HCT116 (cell line): ENCODE data around the gene TRIM14. TPM values are rescaled to one million over a fixed set of nuclear protein-coding genes. Genes with fewer than 3 reads are reported as not detected.
A peak's percentile ranks its signal among the peaks of the same experiment; 100 is the strongest.

Experiments used
- ATAC-seq: fragments of 200-7000 bp; cut with Tn5 transposase; 2 replicates; pipeline ENCODE4 v1.9.1; 2020; ENCODE audit warnings: mild to moderate bottlenecking, moderate library complexity
- BruUV-seq: library from RNA; stranded (reverse); fragments of 400-500 nt; replicated peaks from 2 replicates; lab custom pipeline; 2021; lab: Mats Ljungman, UMichigan
- CTCF ChIA-PET: fragments of 300-600 bp; sonication (Branson Sonifier 250); formaldehyde crosslinking; loops from one replicate; lab custom pipeline; 2021; ENCODE audit warnings: antibody characterized with exemption; lab: Charles Lee
- POLR2A ChIA-PET: fragments of 300-600, 350-600 bp; sonication (Branson Sonifier 250); formaldehyde crosslinking; loops from one replicate; lab custom pipeline; 2021; ENCODE audit warnings: antibody characterized with exemption; lab: Charles Lee
- RAD21 ChIA-PET, 2 experiments: fragments of 300-600 bp; sonication (Branson Sonifier 250); formaldehyde crosslinking; loops; one replicate each; lab custom pipeline; 2023; ENCODE audit warnings: low total read pairs in 2 of 2; ENCODE audit not compliant: uncharacterized antibody in 2 of 2, unreplicated experiment in 2 of 2, low non-redundant PET in 1 of 2; lab: Charles Lee
- DNase-seq: peaks from one replicate; pipeline ENCODE4 v3.0.0-alpha.2; 2010; ENCODE audit warnings: low read depth, low spot score
- H2AFZ ChIP-seq: fragments of 200-600 bp; shearing (Covaris generic), sonication (generic); 2 replicates; pipeline ENCODE4 v1.6.1; 2017; ENCODE audit warnings: low read depth, mixed run types, mixed read lengths, antibody characterized with exemption, low read length; ENCODE audit not compliant: poor library complexity, severe bottlenecking
- H3K27ac ChIP-seq: 2 replicates; pipeline ENCODE4 v1.5.1; 2012; ENCODE audit warnings: low read depth, low read length
- H3K27me3 ChIP-seq: fragments of 200-600 bp; sonication (generic); 2 replicates; pipeline ENCODE4 v1.6.1; 2016; ENCODE audit warnings: mixed run types, low read length, mixed read lengths; ENCODE audit not compliant: insufficient read depth
- H3K36me3 ChIP-seq, 2 experiments: fragments of 200-500 bp in 1 of 2; fragments of 200-600 bp in 1 of 2; sonication (Bioruptor generic) in 1 of 2; sonication (generic) in 1 of 2; 2 replicates each; pipeline versions ENCODE4 v1.5.1 to v1.6.1; 2014 to 2016; ENCODE audit warnings: low read length in 2 of 2, inconsistent platforms in 1 of 2, mixed read lengths in 1 of 2, mixed run types in 1 of 2; ENCODE audit not compliant: insufficient read depth in 2 of 2, control insufficient read depth in 1 of 2
- H3K4me1 ChIP-seq, 2 experiments: fragments of 200-600 bp in 1 of 2; sonication (generic) in 1 of 2; 2 replicates each; pipeline versions ENCODE4 v1.5.1 to v1.6.1; 2012 to 2017; ENCODE audit warnings: low read length in 2 of 2, inconsistent platforms in 1 of 2, mild to moderate bottlenecking in 1 of 2, mixed read lengths in 1 of 2, mixed run types in 1 of 2, moderate library complexity in 1 of 2; ENCODE audit not compliant: insufficient read depth in 2 of 2, control insufficient read depth in 1 of 2
- H3K4me2 ChIP-seq: fragments of 200-600 bp; sonication (generic); 2 replicates; pipeline ENCODE4 v1.6.1; 2017; ENCODE audit warnings: mixed run types, low read length, mixed read lengths
- H3K4me3 ChIP-seq, 2 experiments: fragments of 200-600 bp in 1 of 2; sonication (generic) in 1 of 2; replicated peaks in 1 of 2; 2 replicates each; pipeline ENCODE4 v1.5.1; 2011 to 2016; ENCODE audit warnings: low read length in 2 of 2, control low read depth in 1 of 2, low read depth in 1 of 2, mild to moderate bottlenecking in 1 of 2, mixed read lengths in 1 of 2, mixed run types in 1 of 2
- H3K79me2 ChIP-seq: fragments of 200-600 bp; sonication (generic); 2 replicates; pipeline ENCODE4 v1.6.1; 2017; ENCODE audit warnings: mild to moderate bottlenecking, mixed run types, low read length, moderate library complexity, mixed read lengths; ENCODE audit not compliant: insufficient read depth
- H3K9ac ChIP-seq: fragments of 200-600 bp; sonication (generic); 2 replicates; pipeline ENCODE4 v1.6.1; 2016; ENCODE audit warnings: low read length, mixed read lengths
- H3K9me2 ChIP-seq: fragments of 200-600 bp; sonication (generic), shearing (Covaris generic); 2 replicates; pipeline ENCODE4 v1.6.1; 2017; ENCODE audit warnings: mixed run types, mild to moderate bottlenecking, moderate library complexity; ENCODE audit not compliant: insufficient read depth
- H3K9me3 ChIP-seq, 2 experiments: fragments of 200-500 bp in 1 of 2; fragments of 200-600 bp in 1 of 2; sonication (Bioruptor generic) in 1 of 2; sonication (generic) in 1 of 2; 2 replicates each; pipeline ENCODE4 v1.6.1; 2014 to 2017; ENCODE audit warnings: low read length in 2 of 2, mixed read lengths in 2 of 2, inconsistent platforms in 1 of 2, low read depth in 1 of 2, mild to moderate bottlenecking in 1 of 2, mixed run types in 1 of 2, moderate library complexity in 1 of 2; ENCODE audit not compliant: control insufficient read depth in 1 of 2, insufficient read depth in 1 of 2
- H4K20me1 ChIP-seq: fragments of 200-600 bp; sonication (generic), shearing (Covaris generic); 2 replicates; pipeline ENCODE4 v1.6.1; 2017; ENCODE audit warnings: mixed run types, mild to moderate bottlenecking, moderate library complexity; ENCODE audit not compliant: insufficient read depth
- CBX3 ChIP-seq: IDR thresholded peaks from 2 replicates; pipeline ENCODE4 v1.6.1; 2012; ENCODE audit warnings: low read depth
- CEBPB ChIP-seq: IDR thresholded peaks from 2 replicates; pipeline ENCODE4 v1.6.1; 2012; ENCODE audit warnings: low read depth
- CTCF ChIP-seq, 3 experiments: fragments of 200-600 bp in 1 of 3; sonication (generic) in 1 of 3; IDR thresholded peaks in 2 of 3; conservative IDR thresholded peaks in 1 of 3; 2 replicates each; pipeline ENCODE4 v1.5.1; 2012 to 2017; ENCODE audit warnings: low read depth in 2 of 3, low read length in 2 of 3, antibody characterized with exemption in 1 of 3, borderline replicate concordance in 1 of 3, control low read depth in 1 of 3, mild to moderate bottlenecking in 1 of 3, mixed read lengths in 1 of 3, mixed run types in 1 of 3, moderate library complexity in 1 of 3; ENCODE audit not compliant: insufficient read depth in 1 of 3
- EZH2 ChIP-seq: fragments of 200-600 bp; sonication (generic); IDR thresholded peaks from 2 replicates; pipeline ENCODE4 v1.6.1; 2017; ENCODE audit warnings: antibody characterized with exemption, mixed run types
- MAX ChIP-seq: IDR thresholded peaks from 2 replicates; pipeline ENCODE4 v1.6.1; 2012
- POLR2A ChIP-seq: IDR thresholded peaks from 2 replicates; pipeline ENCODE4 v1.7.0; 2011; ENCODE audit warnings: borderline replicate concordance; ENCODE audit not compliant: insufficient read depth, insufficient read length; ENCODE audit errors: extremely low read depth
- POLR2AphosphoS5 ChIP-seq: IDR thresholded peaks from 2 replicates; pipeline ENCODE4 v1.6.1; 2011; ENCODE audit warnings: mild to moderate bottlenecking, low read depth, low read length, moderate library complexity
- YY1 ChIP-seq: IDR thresholded peaks from 2 replicates; pipeline ENCODE4 v1.6.1; 2011; ENCODE audit warnings: low read length, low read depth, moderate library complexity, mild to moderate bottlenecking; ENCODE audit not compliant: insufficient replicate concordance; ENCODE audit errors: extremely low read depth
- ZBTB33 ChIP-seq: IDR thresholded peaks from 2 replicates; pipeline ENCODE4 v1.6.1; 2011; ENCODE audit warnings: mild to moderate bottlenecking, low read length, moderate library complexity; ENCODE audit not compliant: insufficient replicate concordance; ENCODE audit errors: extremely low read depth
- ZFX ChIP-seq: fragments of 450-650 bp; IDR thresholded peaks from 2 replicates; pipeline ENCODE4 v1.6.1; 2017
- intact Hi-C: fragments of 100-400 bp; cut with micrococcal nuclease; formaldehyde crosslinking; loops from 2 replicates; pipeline ENCODE4 v1.10.0; 2022
- total RNA-seq: library from RNA; stranded (reverse); gene quantifications from one replicate; pipeline ENCODE4 v1.2.1, GENCODE V29; 2021; ENCODE audit not compliant: unreplicated experiment

Gene TRIM14
- total RNA-seq, 1 experiment from 2014 or later, result 24.4 TPM

GRCh38 chr9:98047002-98047401 lies 72.0 kb downstream of the TRIM14 start:
- intact Hi-C loops, result no loop called here
- H3K79me2 ChIP-seq, result peaks cover 66% of the 10 kb centered on the region
- POLR2A ChIA-PET, result interaction anchor here (7.5 kb wide), 1 partner anchor 11 kb away, joined by 73 read pairs; the partner anchor contains the start of gene NANS

More at GRCh38 chr9:98047002-98047401, 72.0 kb downstream of the TRIM14 start:
- DNase-seq (no peak), ATAC-seq (no peak)
- TF ChIP-seq POLR2A (no peak), MAX (no peak), CEBPB (no peak), EZH2 (no peak), POLR2AphosphoS5 (no peak), ZBTB33 (no peak), ZFX (no peak), CBX3 (no peak), YY1 (no peak), CTCF (IDR thresholded peaks at IDR 0.05 in 2 of 3, conservative IDR thresholded peaks at IDR 0.05 in 1 of 3; ENCODE audit: borderline replicate concordance in 1 of 3, insufficient read depth in 1 of 3, low read depth in 2 of 3, low read length in 2 of 3) (no peak)
- Histone ChIP-seq H3K36me3 (peaks cover 11 to 22% of the 10 kb centered on the region in 2 experiments; a peak in 2 of 4 replicates), H3K4me1 (peaks cover 4 to 24% of the 10 kb centered on the region in 2 experiments; a peak in 3 of 4 replicates), H3K27ac (no peak overlapping the region), H4K20me1 (no peaks in the 10 kb centered on the region), H3K4me2 (peak overlapping the region; percentile 91), H3K4me3 (peak overlapping the region; percentile 76 to 80), H3K9ac (peak overlapping the region; percentile 95; the same call in 1 of the 2 replicates), H3K27me3 (no peaks in the 10 kb centered on the region), H3K9me2 (no peaks in the 10 kb centered on the region), H2AFZ (no peak overlapping the region), H3K9me3 (no peaks in the 10 kb centered on the region)
- BruUV-seq, result no TSS peak
- ChIA-PET RAD21 (no interaction called here), CTCF (interaction anchor here (0.9 kb wide), 1 partner anchor 12 kb away, joined by 3 read pairs; no protein-coding TSS in a partner anchor)
